Neural progenitor cell (in vitro differentiated cells): ENCODE measurements around the gene SARM1. TPM values are rescaled to one million over a fixed set of nuclear protein-coding genes. Genes with fewer than 3 reads are reported as not detected.

ENCODE experiments used
- DNase-seq: peaks from one replicate; pipeline ENCODE4 v3.0.0-alpha.2; 2016; ENCODE audit warnings: low spot score
- H2AFZ ChIP-seq: fragments of 200-600 bp; sonication (generic); replicated peaks from 2 replicates; pipeline ENCODE4 v1.6.1; 2016; ENCODE audit warnings: antibody characterized with exemption
- H3F3A ChIP-seq: fragments of 200-600 bp; sonication (generic); 2 replicates; pipeline ENCODE4 v1.6.1; 2016; ENCODE audit warnings: antibody characterized with exemption, low read depth
- H3K27ac ChIP-seq: fragments of 200-600 bp; sonication (generic); 2 replicates; pipeline ENCODE4 v1.5.1; 2016; ENCODE audit warnings: mild to moderate bottlenecking
- H3K27me3 ChIP-seq: fragments of 200-600 bp; sonication (generic); 2 replicates; pipeline ENCODE4 v1.6.1; 2016; ENCODE audit warnings: mild to moderate bottlenecking, moderate library complexity
- H3K36me3 ChIP-seq: fragments of 200-600 bp; sonication (generic); 2 replicates; pipeline ENCODE4 v1.5.1; 2016
- H3K4me1 ChIP-seq: fragments of 200-600 bp; sonication (generic); 2 replicates; pipeline ENCODE4 v1.6.1; 2016; ENCODE audit warnings: mixed run types
- H3K4me2 ChIP-seq: fragments of 200-600 bp; sonication (generic); 2 replicates; pipeline ENCODE4 v1.6.1; 2016
- H3K4me3 ChIP-seq: fragments of 200-600 bp; sonication (generic); 2 replicates; pipeline ENCODE4 v1.5.1; 2016
- H3K79me2 ChIP-seq: fragments of 200-600 bp; sonication (generic); 2 replicates; pipeline ENCODE4 v1.6.1; 2016; ENCODE audit warnings: low read depth
- H3K9ac ChIP-seq: fragments of 200-600 bp; sonication (generic); 2 replicates; pipeline ENCODE4 v1.6.1; 2016
- H3K9me3 ChIP-seq: fragments of 200-600 bp; sonication (generic); 2 replicates; pipeline ENCODE4 v1.5.1; 2016; ENCODE audit warnings: low read depth
- H4K20me1 ChIP-seq: fragments of 200-600 bp; sonication (generic); 2 replicates; pipeline ENCODE4 v1.6.1; 2016; ENCODE audit warnings: low read depth
- H3K27ac Mint-ChIP-seq: 3 replicates; pipeline ENCODE4 v1.8.0; 2021; ENCODE audit warnings: mixed read lengths
- H3K27me3 Mint-ChIP-seq: 2 replicates; pipeline ENCODE4 v1.8.0; 2022; ENCODE audit warnings: low read depth, mild to moderate bottlenecking, inconsistent platforms, moderate library complexity, mixed read lengths; ENCODE audit not compliant: insufficient read depth
- H3K36me3 Mint-ChIP-seq: 3 replicates; pipeline ENCODE4 v1.8.0; 2021; ENCODE audit warnings: mixed read lengths
- H3K4me1 Mint-ChIP-seq: 3 replicates; pipeline ENCODE4 v1.8.0; 2021; ENCODE audit warnings: mixed read lengths
- H3K4me3 Mint-ChIP-seq: 3 replicates; pipeline ENCODE4 v1.8.0; 2021; ENCODE audit warnings: mild to moderate bottlenecking, moderate library complexity, mixed read lengths
- H3K9me3 Mint-ChIP-seq: 3 replicates; pipeline ENCODE4 v1.8.0; 2020; ENCODE audit warnings: mixed read lengths
- EZH2 ChIP-seq: fragments of 200-600 bp; sonication (generic); IDR thresholded peaks from 2 replicates; pipeline ENCODE4 v1.6.1; 2017; ENCODE audit warnings: antibody characterized with exemption, mild to moderate bottlenecking, moderate library complexity
- EZH2phosphoT487 ChIP-seq: fragments of 200-600 bp; sonication (generic); IDR thresholded peaks from 2 replicates; pipeline ENCODE4 v1.6.1; 2017; ENCODE audit warnings: antibody characterized with exemption
- total RNA-seq: library from RNA; depleted of rRNA; stranded (reverse); fragments of >200 nt; gene quantifications from 2 replicates; pipeline ENCODE4 v1.2.3, GENCODE V29; 2015; ENCODE audit warnings: low replicate concordance
- TF ChIP-seq, protein P1 (sequence below): fragments of 200-600 bp; sonication (generic); IDR thresholded peaks from 2 replicates; pipeline ENCODE4 v1.5.1; 2017; ENCODE audit warnings: antibody characterized with exemption, mild to moderate bottlenecking

SARM1 gene
- total RNA-seq, 1 donor from 2014 or later: 3.1 TPM

DNA sequence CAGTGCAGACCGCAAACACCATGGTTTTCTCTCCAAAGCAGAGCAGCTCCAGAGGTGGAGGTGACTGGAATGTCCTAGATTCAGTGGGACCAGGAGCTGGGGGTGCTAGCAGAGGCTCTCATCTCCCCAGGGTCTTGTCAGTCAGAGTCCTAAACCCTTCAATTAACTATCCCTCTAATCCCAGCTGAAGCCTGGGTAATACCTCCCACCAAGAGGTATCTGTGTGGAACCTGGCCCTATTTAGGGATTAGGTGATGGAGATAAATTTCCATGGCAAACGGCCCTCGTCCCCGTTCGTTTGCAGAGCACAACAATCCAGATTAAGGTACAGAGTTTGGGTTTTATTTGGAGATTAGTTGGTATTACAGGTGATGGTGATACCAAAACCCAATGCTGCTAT, 8.3 kb upstream of the SARM1 start:
- H3K27me3 ChIP-seq: no peaks in the 10 kb centered on the region
- TF ChIP-seq EZH2: no peak
- TF ChIP-seq, protein P1, sequence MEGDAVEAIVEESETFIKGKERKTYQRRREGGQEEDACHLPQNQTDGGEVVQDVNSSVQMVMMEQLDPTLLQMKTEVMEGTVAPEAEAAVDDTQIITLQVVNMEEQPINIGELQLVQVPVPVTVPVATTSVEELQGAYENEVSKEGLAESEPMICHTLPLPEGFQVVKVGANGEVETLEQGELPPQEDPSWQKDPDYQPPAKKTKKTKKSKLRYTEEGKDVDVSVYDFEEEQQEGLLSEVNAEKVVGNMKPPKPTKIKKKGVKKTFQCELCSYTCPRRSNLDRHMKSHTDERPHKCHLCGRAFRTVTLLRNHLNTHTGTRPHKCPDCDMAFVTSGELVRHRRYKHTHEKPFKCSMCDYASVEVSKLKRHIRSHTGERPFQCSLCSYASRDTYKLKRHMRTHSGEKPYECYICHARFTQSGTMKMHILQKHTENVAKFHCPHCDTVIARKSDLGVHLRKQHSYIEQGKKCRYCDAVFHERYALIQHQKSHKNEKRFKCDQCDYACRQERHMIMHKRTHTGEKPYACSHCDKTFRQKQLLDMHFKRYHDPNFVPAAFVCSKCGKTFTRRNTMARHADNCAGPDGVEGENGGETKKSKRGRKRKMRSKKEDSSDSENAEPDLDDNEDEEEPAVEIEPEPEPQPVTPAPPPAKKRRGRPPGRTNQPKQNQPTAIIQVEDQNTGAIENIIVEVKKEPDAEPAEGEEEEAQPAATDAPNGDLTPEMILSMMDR: no peak
- no peak for TF ChIP-seq EZH2phosphoT487
- H3K36me3 ChIP-seq: peaks cover 4% of the 10 kb centered on the region
- peaks cover 6% of the 10 kb centered on the region for H3K4me1 ChIP-seq
- Mint-ChIP-seq H3K27me3 (no peaks in the 10 kb centered on the region), H3K4me1 (peaks cover 4% of the 10 kb centered on the region), H3K36me3 (peaks cover 8% of the 10 kb centered on the region), H3K4me3 (no peak overlapping the region), H3K9me3 (no peaks in the 10 kb centered on the region), H3K27ac (no peak overlapping the region)
- H3K4me3 ChIP-seq: no peak overlapping the region
- H3K79me2 ChIP-seq: peaks cover 10% of the 10 kb centered on the region
- H4K20me1 ChIP-seq: no peaks in the 10 kb centered on the region
- H3K4me2 ChIP-seq: no peak overlapping the region
- no peak overlapping the region for H3K9ac ChIP-seq
- no peaks in the 10 kb centered on the region for H3K9me3 ChIP-seq
- no peak for DNase-seq
- no peak overlapping the region for H3K27ac ChIP-seq
- H3F3A ChIP-seq: no peaks in the 10 kb centered on the region
- no peak overlapping the region for H2AFZ ChIP-seq

DNA sequence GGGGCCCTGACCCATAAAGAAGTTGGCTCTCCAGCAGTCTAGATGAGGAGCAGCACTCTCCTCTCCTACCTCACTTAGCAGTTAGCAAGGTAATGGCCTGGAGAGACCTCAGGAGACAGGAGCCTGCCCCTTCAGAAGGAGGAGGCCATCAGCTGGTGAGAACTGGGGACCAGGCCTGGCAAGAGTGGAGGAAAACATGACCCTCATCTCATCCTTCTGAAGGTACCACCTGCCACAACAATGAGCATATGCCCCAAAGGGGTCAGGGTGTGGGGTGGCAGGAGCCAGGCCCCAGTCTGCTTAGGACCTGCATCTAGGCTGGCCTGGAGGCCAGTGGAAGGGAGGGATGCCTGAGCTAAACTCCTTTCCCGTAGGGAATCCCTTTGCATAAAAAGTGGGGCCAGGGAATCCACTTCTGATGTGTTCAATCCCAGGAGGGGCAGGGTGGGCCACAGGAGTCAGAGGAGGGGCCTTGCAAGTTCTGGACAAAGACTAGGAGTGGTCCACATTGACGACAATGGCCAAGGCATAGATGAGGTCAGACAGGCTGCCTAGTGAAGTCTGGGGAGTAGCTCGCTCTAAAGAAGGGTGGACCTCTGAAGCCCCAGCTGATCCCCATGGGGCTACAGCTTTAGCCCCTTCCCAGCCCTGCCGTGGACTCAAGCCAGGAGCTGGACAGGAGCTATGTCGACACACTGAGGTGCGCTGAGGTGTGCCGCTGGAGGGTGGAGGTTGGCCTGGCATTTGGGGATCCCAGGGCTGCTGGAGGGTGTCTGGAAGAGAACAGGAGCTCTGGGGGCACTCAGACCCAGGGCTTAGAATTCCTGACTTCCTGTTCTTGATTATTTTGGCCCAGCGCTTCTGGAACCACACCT, 7.5 kb upstream of the SARM1 start:
- no peak overlapping the region for H3K4me3 Mint-ChIP-seq
- H3K27me3 Mint-ChIP-seq: no peaks in the 10 kb centered on the region
- H3K9me3 Mint-ChIP-seq: no peaks in the 10 kb centered on the region
- Histone ChIP-seq H3F3A (no peaks in the 10 kb centered on the region), H3K9me3 (no peaks in the 10 kb centered on the region), H3K27me3 (no peaks in the 10 kb centered on the region), H3K36me3 (peaks cover 4% of the 10 kb centered on the region), H3K27ac (no peak overlapping the region), H2AFZ (no peak overlapping the region), H3K4me1 (no peaks in the 10 kb centered on the region), H3K4me3 (no peak overlapping the region), H3K4me2 (no peak overlapping the region), H3K9ac (no peak overlapping the region), H3K79me2 (peaks cover 1% of the 10 kb centered on the region), H4K20me1 (no peaks in the 10 kb centered on the region)
- H3K36me3 Mint-ChIP-seq: peaks cover 8% of the 10 kb centered on the region
- no peaks in the 10 kb centered on the region for H3K4me1 Mint-ChIP-seq
- no peak for DNase-seq
- TF ChIP-seq, protein P1: no peak
- TF ChIP-seq EZH2 (no peak), EZH2phosphoT487 (no peak)
- H3K27ac Mint-ChIP-seq: no peak overlapping the region

DNA sequence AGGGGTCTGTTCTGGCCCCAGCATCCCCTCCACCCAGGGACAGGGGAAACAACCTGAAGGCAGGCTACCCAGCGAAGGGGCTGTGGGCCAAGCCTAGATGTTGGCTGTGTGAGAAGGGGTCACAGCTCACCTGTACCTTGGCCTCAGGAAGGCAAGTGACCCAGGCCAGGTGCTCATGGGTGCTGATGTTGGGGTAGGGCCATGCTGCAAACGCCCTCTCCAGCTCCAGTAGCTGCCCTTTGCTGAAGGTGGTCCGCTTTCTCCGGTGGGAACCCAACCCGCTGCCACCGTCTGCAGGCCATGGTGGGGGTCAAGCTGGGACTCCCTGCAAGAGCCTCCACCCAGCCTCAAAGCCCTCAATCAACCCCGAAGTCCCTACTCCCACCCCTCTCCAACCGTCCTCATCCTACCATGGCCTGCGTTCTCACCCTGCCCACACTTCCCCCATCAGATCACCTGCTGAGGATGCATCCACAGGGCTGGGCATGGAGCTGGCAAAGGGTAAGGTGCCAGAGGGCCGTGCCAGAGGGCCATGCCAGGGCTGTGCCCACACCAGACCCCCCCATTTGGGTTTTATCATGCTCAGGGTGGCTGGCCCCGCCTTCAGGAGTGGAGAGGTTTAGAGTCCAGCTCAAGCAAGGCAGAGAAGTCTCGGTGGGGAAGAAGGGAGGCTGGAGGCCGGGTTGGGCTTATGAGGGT, 6.7 kb upstream of the SARM1 start, which contains the start of gene SEBOX:
Gene SEBOX (minus strand): TSS at position 535 of the 699 bp plus-strand sequence. CDS start 48 bp downstream, at position 487.
- no peak within 1 kb of the TSS for H3K27ac Mint-ChIP-seq
- H3K36me3 Mint-ChIP-seq: peaks cover 5% of the 10 kb centered on the region

More for the DNA sequence above, 6.7 kb upstream of the SARM1 start, which contains the start of gene SEBOX:
- H3K4me3 ChIP-seq: no peak within 1 kb of the TSS
- no peaks in the 10 kb centered on the region for H3K27me3 ChIP-seq
- H3K4me1 ChIP-seq: peaks cover 2% of the 10 kb centered on the region
- H3F3A ChIP-seq: peaks cover 5% of the 10 kb centered on the region
- peaks cover 2% of the 10 kb centered on the region for H3K4me1 Mint-ChIP-seq
- no peaks in the 10 kb centered on the region for H3K27me3 Mint-ChIP-seq
- no peak within 1 kb of the TSS for H3K9ac ChIP-seq
- H3K4me2 ChIP-seq: no peak within 1 kb of the TSS
- no peaks in the 10 kb centered on the region for H3K79me2 ChIP-seq
- H3K9me3 ChIP-seq: no peaks in the 10 kb centered on the region
- H3K27ac ChIP-seq: no peak within 1 kb of the TSS
- no peak within 1 kb of the TSS for H2AFZ ChIP-seq
- no peak within 1 kb of the TSS for H3K4me3 Mint-ChIP-seq
- peaks cover 3% of the 10 kb centered on the region for H4K20me1 ChIP-seq
- DNase-seq: no peak
- TF ChIP-seq, protein P1: no peak
- TF ChIP-seq EZH2phosphoT487 (no peak), EZH2 (no peak)
- H3K9me3 Mint-ChIP-seq: no peaks in the 10 kb centered on the region
- no peaks in the 10 kb centered on the region for H3K36me3 ChIP-seq
